Measurements from ENCODE around the gene ANKRD29.
"Not testable (repeated sequence)": the region's sequence is repeated elsewhere in the genome, so short reads cannot be mapped to it uniquely, and the experiment has no call there.

ANKRD29 gene

DNA sequence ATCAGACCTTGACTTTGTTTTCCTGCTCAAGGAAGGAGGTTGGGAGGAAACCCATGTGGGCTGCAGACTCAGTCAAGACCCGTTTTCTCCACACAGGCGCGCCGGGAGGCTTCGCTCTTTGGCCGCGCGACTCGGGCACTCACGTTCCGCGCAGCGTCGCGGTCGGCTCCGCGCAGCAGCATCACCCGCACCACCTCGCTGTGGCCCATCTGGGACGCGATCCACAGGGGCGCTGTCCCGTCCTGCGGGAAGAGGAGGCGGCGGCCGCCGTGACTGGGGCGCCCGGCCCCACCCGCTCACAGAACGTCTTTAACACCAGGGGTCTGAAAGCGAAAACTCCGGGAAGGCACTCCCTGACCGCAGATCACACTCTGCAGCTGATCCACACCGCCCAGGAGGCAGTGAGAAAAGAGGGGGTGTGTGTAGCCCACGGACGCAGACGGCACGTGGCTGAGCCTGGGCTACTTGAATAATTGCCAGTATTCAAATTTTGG, 43.3 kb downstream of the ANKRD29 start:
- peak overlapping the region; percentile 44 for H3K4me3 ChIP-seq (ENCODE audit: control insufficient read depth, low read depth, low read length)
- TF ChIP-seq, protein P1, sequence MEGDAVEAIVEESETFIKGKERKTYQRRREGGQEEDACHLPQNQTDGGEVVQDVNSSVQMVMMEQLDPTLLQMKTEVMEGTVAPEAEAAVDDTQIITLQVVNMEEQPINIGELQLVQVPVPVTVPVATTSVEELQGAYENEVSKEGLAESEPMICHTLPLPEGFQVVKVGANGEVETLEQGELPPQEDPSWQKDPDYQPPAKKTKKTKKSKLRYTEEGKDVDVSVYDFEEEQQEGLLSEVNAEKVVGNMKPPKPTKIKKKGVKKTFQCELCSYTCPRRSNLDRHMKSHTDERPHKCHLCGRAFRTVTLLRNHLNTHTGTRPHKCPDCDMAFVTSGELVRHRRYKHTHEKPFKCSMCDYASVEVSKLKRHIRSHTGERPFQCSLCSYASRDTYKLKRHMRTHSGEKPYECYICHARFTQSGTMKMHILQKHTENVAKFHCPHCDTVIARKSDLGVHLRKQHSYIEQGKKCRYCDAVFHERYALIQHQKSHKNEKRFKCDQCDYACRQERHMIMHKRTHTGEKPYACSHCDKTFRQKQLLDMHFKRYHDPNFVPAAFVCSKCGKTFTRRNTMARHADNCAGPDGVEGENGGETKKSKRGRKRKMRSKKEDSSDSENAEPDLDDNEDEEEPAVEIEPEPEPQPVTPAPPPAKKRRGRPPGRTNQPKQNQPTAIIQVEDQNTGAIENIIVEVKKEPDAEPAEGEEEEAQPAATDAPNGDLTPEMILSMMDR (conservative IDR thresholded peaks at IDR 0.05; ENCODE audit: control insufficient read depth, insufficient read depth, low read depth, low read length), result no peak
- peak; percentile 55 for DNase-seq (ENCODE audit: low read depth)

DNA sequence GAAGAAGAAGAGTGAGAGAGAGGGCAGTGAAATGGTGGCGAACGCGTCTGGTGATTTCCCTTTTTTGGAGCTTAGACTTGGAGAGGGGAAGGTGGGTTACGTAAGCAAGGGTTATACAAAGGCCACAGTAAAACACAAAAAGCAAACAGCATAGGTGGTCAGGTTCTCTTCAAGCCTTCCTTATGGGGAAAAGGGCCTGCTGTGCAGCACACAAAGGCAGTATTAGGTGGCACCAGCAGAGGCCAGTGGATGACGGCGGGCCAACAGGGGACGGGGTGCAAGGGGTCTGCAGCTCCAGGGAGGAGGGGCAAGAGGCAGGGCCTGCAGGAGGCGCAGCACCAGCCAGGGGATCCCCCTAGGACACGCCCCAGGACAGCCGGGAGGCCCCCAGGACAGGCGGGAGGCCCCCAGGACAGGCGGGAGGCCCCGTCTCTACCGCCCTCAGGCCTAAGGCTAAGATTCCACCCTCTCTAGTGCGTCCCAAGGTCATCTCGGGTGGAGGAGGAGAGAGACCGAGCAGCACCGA, 43.8 kb downstream of the ANKRD29 start:
- H3K4me3 ChIP-seq (ENCODE audit: control insufficient read depth, low read depth, low read length), result peak overlapping the region; percentile 44
- TF ChIP-seq, protein P1 (conservative IDR thresholded peaks at IDR 0.05; ENCODE audit: control insufficient read depth, insufficient read depth, low read depth, low read length), result no peak
- peak; percentile 24 for DNase-seq (ENCODE audit: low read depth)

DNA sequence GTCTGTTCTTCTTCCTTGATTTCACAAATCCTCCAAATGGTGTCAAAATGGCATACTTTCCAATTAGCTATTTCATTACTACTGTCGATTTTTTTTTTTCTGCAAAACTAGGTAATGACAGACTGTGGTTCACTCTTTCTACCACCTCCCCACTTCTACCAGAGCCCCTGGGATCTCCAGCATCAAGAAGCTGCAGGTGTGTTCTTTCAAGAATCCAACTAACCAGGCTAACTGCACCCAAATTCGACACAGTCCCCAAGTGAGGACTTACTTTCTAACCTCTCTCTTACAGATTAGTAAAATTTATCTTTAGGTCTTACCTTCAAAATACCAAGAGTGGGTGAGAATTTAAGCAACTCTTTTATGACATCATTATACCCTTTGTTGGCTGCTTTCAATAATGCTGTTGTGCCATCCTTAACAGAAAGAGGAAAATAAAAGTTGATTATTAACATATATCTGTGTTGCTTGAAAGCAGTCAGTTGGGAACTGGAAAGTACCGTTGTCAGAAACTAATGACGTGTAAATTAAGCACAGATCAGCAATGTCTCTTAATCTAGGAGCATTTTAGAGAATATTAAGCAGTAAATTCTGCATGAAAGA, 45.2 kb downstream of the ANKRD29 start:
- no peak for DNase-seq (ENCODE audit: low read depth)
- TF ChIP-seq, protein P1 (conservative IDR thresholded peaks at IDR 0.05; ENCODE audit: control insufficient read depth, insufficient read depth, low read depth, low read length), result no peak

DNA sequence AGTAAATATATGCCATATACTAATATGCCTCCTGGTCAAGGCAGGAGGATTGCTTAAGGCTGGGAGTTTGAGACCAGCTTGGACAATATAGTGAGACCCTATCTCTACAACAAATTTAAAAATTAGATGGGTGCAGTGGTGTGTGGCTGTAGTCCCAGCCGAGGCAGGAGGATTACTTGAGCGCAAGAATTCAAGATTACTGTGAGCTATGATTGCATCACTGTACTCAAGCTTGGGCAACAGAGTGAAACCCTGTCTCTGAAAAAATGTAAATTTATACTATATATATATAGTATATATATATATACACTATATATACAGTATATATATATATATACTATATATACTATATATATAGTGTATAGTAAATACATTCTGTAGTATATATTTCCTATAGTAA, 46.5 kb downstream of the ANKRD29 start:
- TF ChIP-seq, protein P1 (conservative IDR thresholded peaks at IDR 0.05; ENCODE audit: control insufficient read depth, insufficient read depth, low read depth, low read length), result no peak
- DNase-seq (ENCODE audit: low read depth), result no peak
- H3K4me3 ChIP-seq (ENCODE audit: control insufficient read depth, low read depth, low read length), result no peak overlapping the region

More for the DNA sequence above, 45.2 kb downstream of the ANKRD29 start:
- no peak overlapping the region for H3K4me3 ChIP-seq (ENCODE audit: control insufficient read depth, low read depth, low read length)

DNA sequence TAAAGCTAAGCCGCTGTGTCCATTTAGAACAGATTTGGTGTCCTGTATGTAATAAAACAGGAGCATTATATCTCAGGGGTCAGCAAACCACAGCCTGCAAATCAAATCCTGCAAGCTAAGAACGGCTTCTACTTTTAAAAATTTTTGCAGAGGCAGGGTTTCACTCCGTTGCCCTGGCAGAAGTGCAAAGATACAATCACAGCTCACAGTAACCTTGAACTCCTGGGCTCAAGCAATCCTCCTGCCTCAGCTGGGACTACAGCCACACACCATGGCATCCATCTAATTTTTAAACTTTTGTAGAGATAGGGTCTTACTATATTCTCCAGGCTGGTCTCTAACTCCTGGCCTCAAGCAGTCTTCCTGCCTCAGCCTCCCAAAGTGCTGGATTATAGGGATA, 47.8 kb downstream of the ANKRD29 start:
- H3K4me3 ChIP-seq (ENCODE audit: control insufficient read depth, low read depth, low read length), result no peak overlapping the region
- DNase-seq (ENCODE audit: low read depth), result no peak
- TF ChIP-seq, protein P1 (conservative IDR thresholded peaks at IDR 0.05; ENCODE audit: control insufficient read depth, insufficient read depth, low read depth, low read length), result no peak

DNA sequence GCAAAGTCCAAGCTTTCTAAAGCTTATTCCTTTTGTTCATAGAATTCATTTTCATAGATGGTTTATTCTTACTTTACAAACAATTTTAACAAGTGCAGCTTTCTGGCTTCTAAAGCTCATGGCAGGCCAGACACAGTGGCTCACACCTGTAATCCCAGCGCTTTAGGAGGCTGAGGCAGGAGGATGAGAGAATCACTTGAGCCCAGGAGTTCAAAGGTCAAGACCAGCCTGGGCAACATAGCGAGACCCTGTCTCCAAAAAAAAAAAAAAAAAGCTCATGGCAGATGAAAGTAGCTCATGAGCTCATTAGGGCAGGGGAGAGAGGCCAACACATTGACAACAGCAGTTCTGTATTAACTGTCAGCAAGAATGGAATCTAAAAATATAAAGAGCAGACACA, 48.3 kb downstream of the ANKRD29 start:
- TF ChIP-seq, protein P1 (conservative IDR thresholded peaks at IDR 0.05; ENCODE audit: control insufficient read depth, insufficient read depth, low read depth, low read length), result no peak
- H3K4me3 ChIP-seq (ENCODE audit: control insufficient read depth, low read depth, low read length), result no peak overlapping the region
- DNase-seq (ENCODE audit: low read depth), result no peak

DNA sequence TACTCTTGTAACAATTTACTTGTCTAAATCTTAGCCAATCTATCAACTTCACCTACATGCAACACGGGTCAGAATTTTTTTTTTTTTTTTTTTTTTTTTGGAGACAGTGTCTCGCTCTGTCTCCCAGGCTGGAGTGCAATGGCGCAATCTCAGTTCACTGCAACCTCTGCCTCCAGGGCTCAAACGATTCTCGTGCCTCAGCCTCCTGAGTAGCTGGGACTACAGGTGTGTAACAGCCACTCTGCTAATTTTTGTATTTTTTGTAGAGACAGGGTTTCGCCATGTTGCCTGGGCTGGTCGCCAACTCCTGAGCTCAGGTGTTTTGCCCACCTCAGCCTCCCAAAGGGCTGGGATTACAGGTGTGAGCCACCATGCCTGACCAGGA, 49.6 kb downstream of the ANKRD29 start:
- DNase-seq (ENCODE audit: low read depth); H3K4me3 ChIP-seq (ENCODE audit: control insufficient read depth, low read depth, low read length): not testable (repeated sequence)
